Inflammatory macrophage (primary cell): ENCODE data around the gene ARPC5.

Experiments
- DNase-seq, 2 donors: peaks; one replicate each; pipeline ENCODE4 v3.0.0-alpha.2; 2020 to 2022

Gene ARPC5

GRCh38 chr1:183584147-183584546, 51.4 kb downstream of the ARPC5 start:
- DNase-seq = no peak

GRCh38 chr1:183583466-183583865, 52.1 kb downstream of the ARPC5 start:
- peak; percentile 94 to 99 for DNase-seq

GRCh38 chr1:183582021-183582713, 53.4 kb downstream of the ARPC5 start:
- no peak for DNase-seq

- DNase-seq = peak; percentile 90 to 96
These were observed 55.3 kb downstream of the ARPC5 start for GRCh38 chr1:183580281-183580682.

GRCh38 chr1:183578856-183579255, 56.7 kb downstream of the ARPC5 start:
- DNase-seq = no peak

- peak in 1 of 2 donors; percentile 44 for DNase-seq
These were observed 57.6 kb downstream of the ARPC5 start for GRCh38 chr1:183577897-183578465.

- no peak for DNase-seq
These were observed 59.0 kb downstream of the ARPC5 start for GRCh38 chr1:183576537-183576936.

- no peak for DNase-seq
These were observed 60.0 kb downstream of the ARPC5 start for GRCh38 chr1:183575606-183576005.

- no peak for DNase-seq
These were observed 62.9 kb downstream of the ARPC5 start for GRCh38 chr1:183572721-183573120.

- DNase-seq = no peak
These were observed 63.8 kb downstream of the ARPC5 start for GRCh38 chr1:183571678-183572268.
